Liver (tissue), 9 donors: Measurements from ENCODE around the gene ITGA4. TPM values are rescaled to one million over a fixed set of nuclear protein-coding genes. Genes with fewer than 3 reads are reported as not detected.
"Not testable (repeated sequence)": the region's sequence is repeated elsewhere in the genome, so short reads cannot be mapped to it uniquely, and the experiment has no call there.

Source experiments
- DNase-seq: peaks from one replicate; pipeline ENCODE4 v3.0.0-alpha.2; 2017; ENCODE audit warnings: low spot score
- H3K27ac ChIP-seq, 2 donors: one replicate each; pipeline ENCODE4 v1.7.0; 2013; ENCODE audit warnings: inconsistent platforms in 2 of 2, low read length in 2 of 2, control low read depth in 1 of 2, low read depth in 1 of 2, mild to moderate bottlenecking in 1 of 2
- H3K27me3 ChIP-seq, 4 donors: one replicate each; pipeline versions ENCODE4 v1.6.1 to v1.7.0; 2013; ENCODE audit warnings: low read length in 3 of 4, inconsistent platforms in 1 of 4, mild to moderate bottlenecking in 1 of 4, moderate library complexity in 1 of 4; ENCODE audit not compliant: control insufficient read depth in 4 of 4, insufficient read depth in 4 of 4
- H3K36me3 ChIP-seq, 4 donors: one replicate each; pipeline versions ENCODE4 v1.6.1 to v1.7.0; 2013; ENCODE audit warnings: low read length in 3 of 4, mild to moderate bottlenecking in 3 of 4, low read depth in 1 of 4, moderate library complexity in 1 of 4; ENCODE audit not compliant: control insufficient read depth in 4 of 4, insufficient read depth in 3 of 4
- H3K4me1 ChIP-seq, 4 donors: one replicate each; pipeline versions ENCODE4 v1.6.1 to v1.7.0; 2013; ENCODE audit warnings: low read length in 3 of 4, mild to moderate bottlenecking in 3 of 4, moderate library complexity in 1 of 4; ENCODE audit not compliant: control insufficient read depth in 4 of 4, insufficient read depth in 4 of 4
- H3K4me3 ChIP-seq, 3 donors: one replicate each; pipeline versions ENCODE4 v1.6.1 to v1.7.0; 2013; ENCODE audit warnings: low read length in 3 of 3, control low read depth in 1 of 3, low read depth in 1 of 3, mild to moderate bottlenecking in 1 of 3
- H3K9ac ChIP-seq, 2 donors: one replicate each; pipeline ENCODE4 v1.7.0; 2013; ENCODE audit warnings: low read length in 2 of 2, mild to moderate bottlenecking in 2 of 2, moderate library complexity in 2 of 2, control low read depth in 1 of 2, low read depth in 1 of 2
- H3K9me3 ChIP-seq, 4 donors: one replicate each; pipeline versions ENCODE4 v1.6.1 to v1.7.0; 2013; ENCODE audit warnings: low read length in 3 of 4; ENCODE audit not compliant: control insufficient read depth in 4 of 4
- ATF3 ChIP-seq: IDR thresholded peaks from 2 replicates; pipeline ENCODE4 v1.6.1; 2016; ENCODE audit warnings: antibody characterized with exemption
- EGR1 ChIP-seq, 2 donors: IDR thresholded peaks; 2 replicates each; pipeline ENCODE4 v1.6.1; 2016 to 2018; ENCODE audit warnings: antibody characterized with exemption in 2 of 2, low read depth in 2 of 2
- FOXA2 ChIP-seq: IDR thresholded peaks from 2 replicates; pipeline ENCODE4 v1.6.1; 2016; ENCODE audit warnings: antibody characterized with exemption
- HNF4A ChIP-seq, 2 donors: conservative IDR thresholded peaks; 2 replicates each; pipeline ENCODE4 v1.6.1; 2016; ENCODE audit warnings: antibody characterized with exemption in 2 of 2, mild to moderate bottlenecking in 2 of 2
- HNF4G ChIP-seq: IDR thresholded peaks from 2 replicates; pipeline ENCODE4 v1.6.1; 2016; ENCODE audit warnings: antibody characterized with exemption
- JUND ChIP-seq, 2 donors: IDR thresholded peaks; 2 replicates each; pipeline ENCODE4 v1.6.1; 2016; ENCODE audit warnings: antibody characterized with exemption in 2 of 2
- MAX ChIP-seq: IDR thresholded peaks from 2 replicates; pipeline ENCODE4 v1.6.1; 2016; ENCODE audit warnings: antibody characterized with exemption
- RAD21 ChIP-seq, 2 donors: IDR thresholded peaks; 2 replicates each; pipeline ENCODE4 v1.6.1; 2016; ENCODE audit warnings: antibody characterized with exemption in 2 of 2, mild to moderate bottlenecking in 2 of 2
- RXRA ChIP-seq, 2 donors: IDR thresholded peaks; 2 replicates each; pipeline ENCODE4 v1.6.1; 2017 to 2018; ENCODE audit warnings: antibody characterized with exemption in 2 of 2, mild to moderate bottlenecking in 1 of 2
- TAF1 ChIP-seq: conservative IDR thresholded peaks from 2 replicates; pipeline ENCODE4 v1.6.1; 2016; ENCODE audit warnings: antibody characterized with exemption, mild to moderate bottlenecking
- WGBS: extraction: QIAGEN DNeasy Blood & Tissue Kit; methylation state at CpG from one replicate; pipeline ENCODE4 v1.1.7; 2013; 5-methylcytosine and 5-hydroxymethylcytosine counted together
- polyA plus RNA-seq, 2 donors: library from polyadenylated mRNA; stranded (reverse) in 1 of 2; unstranded in 1 of 2; fragments of 200-250 nt in 1 of 2; fragments of >200 nt in 1 of 2; fragmentation: Nextera tagmentation in 1 of 2; extraction: Ambion mirVana in 1 of 2; gene quantifications; one replicate each; pipeline versions ENCODE4 v1.2.1 to v1.2.3, GENCODE V29; 2013 to 2015
- total RNA-seq, 2 donors: library from RNA; depleted of rRNA; stranded (reverse); fragments of >200 nt; gene quantifications; one replicate each; pipeline ENCODE4 v1.2.3, GENCODE V29; 2014
- TF ChIP-seq, protein P1 (sequence below): IDR thresholded peaks from 2 replicates; pipeline ENCODE4 v1.6.1; 2016; ENCODE audit warnings: antibody characterized with exemption
- donor health status: healthy.
- donor health status: healthy.
- donor health status: healthy.
- donor health status: healthy.
- donor health status: healthy.

The ITGA4 gene
- total and polyA plus RNA-seq, 4 donors, result 1.6 to 142 (median 4.1) TPM

DNA sequence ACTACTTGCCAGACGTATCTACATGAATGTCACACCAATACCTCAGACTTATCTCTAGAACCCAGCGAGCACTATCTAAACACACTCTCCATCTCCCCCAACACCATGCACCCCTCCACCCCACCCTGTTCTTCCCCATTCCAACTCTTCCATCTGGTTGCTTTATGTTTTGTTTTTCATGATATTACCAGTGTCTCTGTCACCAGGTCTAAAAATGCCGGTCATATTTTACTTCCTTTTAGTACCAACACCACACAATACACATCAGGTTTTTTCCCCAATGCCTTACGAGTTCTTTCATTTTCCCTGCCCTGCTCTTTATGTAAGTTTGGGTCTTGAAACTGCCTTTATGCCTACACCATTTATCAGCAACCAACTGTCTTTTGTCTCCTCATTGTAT is 10.2 kb upstream of the ITGA4 start:
- TF ChIP-seq HNF4G, result no peak
- TF ChIP-seq, protein P1, sequence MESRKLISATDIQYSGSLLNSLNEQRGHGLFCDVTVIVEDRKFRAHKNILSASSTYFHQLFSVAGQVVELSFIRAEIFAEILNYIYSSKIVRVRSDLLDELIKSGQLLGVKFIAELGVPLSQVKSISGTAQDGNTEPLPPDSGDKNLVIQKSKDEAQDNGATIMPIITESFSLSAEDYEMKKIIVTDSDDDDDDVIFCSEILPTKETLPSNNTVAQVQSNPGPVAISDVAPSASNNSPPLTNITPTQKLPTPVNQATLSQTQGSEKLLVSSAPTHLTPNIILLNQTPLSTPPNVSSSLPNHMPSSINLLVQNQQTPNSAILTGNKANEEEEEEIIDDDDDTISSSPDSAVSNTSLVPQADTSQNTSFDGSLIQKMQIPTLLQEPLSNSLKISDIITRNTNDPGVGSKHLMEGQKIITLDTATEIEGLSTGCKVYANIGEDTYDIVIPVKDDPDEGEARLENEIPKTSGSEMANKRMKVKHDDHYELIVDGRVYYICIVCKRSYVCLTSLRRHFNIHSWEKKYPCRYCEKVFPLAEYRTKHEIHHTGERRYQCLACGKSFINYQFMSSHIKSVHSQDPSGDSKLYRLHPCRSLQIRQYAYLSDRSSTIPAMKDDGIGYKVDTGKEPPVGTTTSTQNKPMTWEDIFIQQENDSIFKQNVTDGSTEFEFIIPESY, result no peak
- no peak for TF ChIP-seq HNF4A (conservative IDR thresholded peaks at IDR 0.05)
- no peak for TF ChIP-seq FOXA2
- no peak for TF ChIP-seq ATF3
- no peak for TF ChIP-seq RXRA (IDR thresholded peaks at IDR 0.05)
- Histone ChIP-seq H3K27me3 (peaks cover 0 to 2% (median 0%) of the 10 kb centered on the region in 4 donors), H3K4me3 (no peak overlapping the region), H3K36me3 (no peaks in the 10 kb centered on the region), H3K27ac (no peak overlapping the region), H3K9me3 (no peaks in the 10 kb centered on the region), H3K9ac (no peak overlapping the region), H3K4me1 (no peaks in the 10 kb centered on the region)
- DNase-seq, result no peak
- 65% methylated on average over 4 of the region's 4 CpGs for WGBS

GRCh38 chr2:181449278-181449677 is 7.9 kb upstream of the ITGA4 start:
- not testable (repeated sequence) for H3K9ac ChIP-seq, DNase-seq, H3K36me3 ChIP-seq, H3K4me1 ChIP-seq, H3K27me3 ChIP-seq, H3K27ac ChIP-seq, H3K4me3 ChIP-seq, H3K9me3 ChIP-seq

GRCh38 chr2:181454686-181455450 is 2.3 kb upstream of the ITGA4 start:
- Histone ChIP-seq H3K4me3 (no peak overlapping the region), H3K36me3 (no peaks in the 10 kb centered on the region), H3K9ac (no peak overlapping the region), H3K27ac (no peak overlapping the region), H3K4me1 (peaks cover 4 to 14% (median 9%) of the 10 kb centered on the region in 4 donors), H3K27me3 (peaks cover 0 to 4% (median 2%) of the 10 kb centered on the region in 4 donors), H3K9me3 (no peaks in the 10 kb centered on the region)
- TF ChIP-seq EGR1 (IDR thresholded peaks at IDR 0.05; ENCODE audit: low read depth in 2 of 2) (no peak), RAD21 (IDR thresholded peaks at IDR 0.05) (no peak), JUND (IDR thresholded peaks at IDR 0.05) (no peak), RXRA (IDR thresholded peaks at IDR 0.05) (no peak), TAF1 (no peak), MAX (no peak)
- WGBS, result 67% methylated on average over 6 of the region's 6 CpGs
- no peak for DNase-seq
